Right cardiac atrium (tissue), 5 donors: ENCODE results near the gene BMP7. TPM values are rescaled to one million over a fixed set of nuclear protein-coding genes. Genes with fewer than 3 reads are reported as not detected.
A peak's percentile ranks its signal among the peaks of the same experiment; 100 is the strongest.

Experiments
- ATAC-seq, 2 donors: fragments of 200-7000 bp; cut with Tn5 transposase; one replicate each; pipeline versions ENCODE4 v1.8.0 to v1.9.1; 2020; ENCODE audit warnings: moderate library complexity in 2 of 2, mild to moderate bottlenecking in 1 of 2
- DNase-seq, 3 donors: peaks; one replicate each; pipeline ENCODE4 v3.0.0-alpha.2; 2020
- H3K27ac ChIP-seq: one replicate; pipeline ENCODE4 v1.5.1; 2013; ENCODE audit warnings: mild to moderate bottlenecking, low read length, control low read depth, moderate library complexity
- H3K27me3 ChIP-seq: one replicate; pipeline ENCODE4 v1.6.1; 2013; ENCODE audit not compliant: control insufficient read depth, insufficient read depth
- H3K4me1 ChIP-seq: one replicate; pipeline ENCODE4 v1.6.1; 2013; ENCODE audit warnings: low read length; ENCODE audit not compliant: control insufficient read depth, insufficient read depth
- H3K4me3 ChIP-seq: one replicate; pipeline ENCODE4 v1.5.1; 2013; ENCODE audit warnings: low read length, control low read depth
- H3K9me3 ChIP-seq: one replicate; pipeline ENCODE4 v1.6.1; 2013; ENCODE audit warnings: low read length; ENCODE audit not compliant: control insufficient read depth
- WGBS: extraction: QIAGEN DNeasy Blood & Tissue Kit; methylation state at CpG from one replicate; pipeline ENCODE4 v1.1.7; 2013; 5-methylcytosine and 5-hydroxymethylcytosine counted together
- intact Hi-C, 4 donors: fragments of 100-400 bp; cut with DNase I; formaldehyde crosslinking; loops; one replicate each; pipeline versions ENCODE4 v1.11.0 to v1.14.0; 2022 to 2023
- polyA plus RNA-seq: library from polyadenylated mRNA; stranded (reverse); fragments of 200-250 nt; gene quantifications from one replicate; pipeline ENCODE4 v1.2.3, GENCODE V29; 2013
- total RNA-seq, 4 donors: library from RNA; stranded (reverse); fragmentation: NEBNext Ultra II Directional; extraction: Animal tissue kit (Norgen Biotek cat#: 25700); gene quantifications; one replicate each; pipeline ENCODE4 v1.2.1, GENCODE V29; 2021
- donor health status: healthy with polysubstance abuse.
- donor health status: DM: no; HTN: yes; CAD: no.
- donor health status: DM: no; HTN: no; CAD: no.
- donor health status: DM: no; HTN: yes; CAD: no; lungs with severe emphysema.
- donor health status: DM: yes; HTN: yes; CAD: no.

Gene BMP7
- total and polyA plus RNA-seq, 5 donors = 22.4 to 39.4 (median 29.7) TPM

GRCh38 chr20:57128044-57128757, 138.2 kb downstream of the BMP7 start:
- ATAC-seq = peak; percentile 45 to 69
- Histone ChIP-seq H3K27ac (no peak overlapping the region), H3K4me1 (no peaks in the 10 kb centered on the region), H3K9me3 (no peaks in the 10 kb centered on the region), H3K27me3 (no peaks in the 10 kb centered on the region), H3K4me3 (no peak overlapping the region)
- WGBS = 54% methylated on average over 15 of the region's 15 CpGs
- no peak for DNase-seq
- intact Hi-C loops = no loop called here

GRCh38 chr20:57126481-57127092, 139.9 kb downstream of the BMP7 start:
- Histone ChIP-seq H3K27me3 (no peaks in the 10 kb centered on the region), H3K4me3 (no peak overlapping the region), H3K27ac (no peak overlapping the region), H3K4me1 (no peaks in the 10 kb centered on the region), H3K9me3 (no peaks in the 10 kb centered on the region)
- DNase-seq = no peak
- ATAC-seq = peak in 1 of 2 donors; percentile 18
- intact Hi-C loops = no loop called here
- WGBS = 43% methylated on average over 17 of the region's 17 CpGs

GRCh38 chr20:57124800-57125517, 141.5 kb downstream of the BMP7 start:
- no peaks in the 10 kb centered on the region for H3K4me1 ChIP-seq
- H3K27me3 ChIP-seq = no peaks in the 10 kb centered on the region
- 64% methylated on average over 12 of the region's 12 CpGs for WGBS
- ATAC-seq (no peak), DNase-seq (no peak)
- intact Hi-C loops = no loop called here
- H3K4me3 ChIP-seq = no peak overlapping the region
- H3K27ac ChIP-seq = no peak overlapping the region
- no peaks in the 10 kb centered on the region for H3K9me3 ChIP-seq

GRCh38 chr20:57124366-57124765, 142.1 kb downstream of the BMP7 start:
- DNase-seq (no peak), ATAC-seq (no peak)
- 47% methylated on average over 6 of the region's 6 CpGs for WGBS
- Histone ChIP-seq H3K4me1 (no peaks in the 10 kb centered on the region), H3K9me3 (no peaks in the 10 kb centered on the region), H3K27me3 (no peaks in the 10 kb centered on the region), H3K4me3 (no peak overlapping the region), H3K27ac (no peak overlapping the region)
- intact Hi-C loops = no loop called here

GRCh38 chr20:57123504-57123903, 142.9 kb downstream of the BMP7 start:
- intact Hi-C loops = no loop called here
- H3K4me1 ChIP-seq = no peaks in the 10 kb centered on the region
- 94% methylated on average over 4 of the region's 4 CpGs for WGBS

GRCh38 chr20:57122536-57123489, 143.6 kb downstream of the BMP7 start:
- Histone ChIP-seq H3K4me1 (no peaks in the 10 kb centered on the region), H3K27me3 (no peaks in the 10 kb centered on the region), H3K4me3 (no peak overlapping the region), H3K27ac (no peak overlapping the region), H3K9me3 (no peaks in the 10 kb centered on the region)
- intact Hi-C loops = no loop called here
- 79% methylated on average over 7 of the region's 7 CpGs for WGBS
- ATAC-seq = no peak
- DNase-seq = no peak

More at GRCh38 chr20:57123504-57123903, 142.9 kb downstream of the BMP7 start:
- Histone ChIP-seq H3K9me3 (no peaks in the 10 kb centered on the region), H3K27me3 (no peaks in the 10 kb centered on the region), H3K27ac (no peak overlapping the region), H3K4me3 (no peak overlapping the region)
- DNase-seq (no peak), ATAC-seq (no peak)

GRCh38 chr20:57118964-57119363, 147.5 kb downstream of the BMP7 start:
- 87% methylated on average over 4 of the region's 4 CpGs for WGBS
- DNase-seq (no peak), ATAC-seq (no peak)
- Histone ChIP-seq H3K4me1 (no peaks in the 10 kb centered on the region), H3K27me3 (no peaks in the 10 kb centered on the region), H3K4me3 (no peak overlapping the region), H3K27ac (no peak overlapping the region), H3K9me3 (no peaks in the 10 kb centered on the region)
- intact Hi-C loops = no loop called here

Other genes starting within 250 kb of the BMP7 start
- gene SPO11, start 63.2 kb upstream of the BMP7 start, total RNA-seq = not detected
- not detected for gene SPO11, start 63.2 kb upstream of the BMP7 start, polyA plus RNA-seq
- gene RAE1, start 84.6 kb upstream of the BMP7 start, total RNA-seq = 10 to 100 TPM; 14.1 to 15.6 (median 14.8) TPM
- gene RAE1, start 84.6 kb upstream of the BMP7 start, polyA plus RNA-seq = 9.4 TPM
- gene RBM38, start 124.8 kb upstream of the BMP7 start, total RNA-seq = 100 to 1,000 TPM in 1 of 4 donors, 10 to 100 TPM in 3; 82.6 to 143 (median 94.4) TPM
- 182 TPM for gene RBM38, start 124.8 kb upstream of the BMP7 start, polyA plus RNA-seq